Suppressor macrophage treated with lipopolysaccharide for 4 hours (primary cell): ENCODE data around the gene TEKT1.
"Not testable (repeated sequence)": the region's sequence is repeated elsewhere in the genome, so short reads cannot be mapped to it uniquely, and the experiment has no call there.

Experiments used
- DNase-seq: peaks from one replicate; pipeline ENCODE4 v3.0.0-alpha.2; 2020

Gene TEKT1

DNA sequence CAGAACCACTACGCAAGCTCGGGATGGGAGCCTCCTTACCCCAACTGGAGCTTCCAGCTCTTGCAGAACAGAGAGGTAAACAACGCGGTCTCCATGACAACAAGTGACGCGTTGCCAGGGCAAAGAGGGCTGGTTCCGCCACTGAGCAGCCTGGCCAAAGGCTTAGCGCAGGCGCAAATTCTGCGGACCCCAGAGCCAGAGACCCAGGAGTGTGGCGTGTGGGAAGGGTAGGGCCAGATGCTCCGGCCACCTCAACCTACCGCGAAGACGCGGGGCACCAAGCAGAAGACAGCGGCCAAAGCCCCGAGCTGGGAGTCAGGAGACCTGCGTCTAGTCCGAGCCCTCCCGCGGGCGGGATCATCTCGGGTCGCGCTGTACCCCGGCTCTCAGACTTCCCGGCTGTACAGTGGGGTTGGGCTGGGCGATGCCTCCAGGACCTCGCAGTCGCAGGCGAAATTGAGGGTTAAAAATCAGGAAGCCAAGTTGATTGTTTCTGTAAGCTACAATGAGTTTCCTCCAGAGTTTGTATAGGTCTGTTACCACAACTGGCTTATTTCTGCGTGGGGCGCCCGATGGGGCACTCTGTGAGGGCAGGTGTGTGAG lies at the start of gene TEKT1:
TEKT1 (minus strand) TSS at position 69 of the 603 bp plus-strand sequence. CDS start 1,353 bp downstream, outside the sequence.
- DNase-seq = peak; percentile 78

DNA sequence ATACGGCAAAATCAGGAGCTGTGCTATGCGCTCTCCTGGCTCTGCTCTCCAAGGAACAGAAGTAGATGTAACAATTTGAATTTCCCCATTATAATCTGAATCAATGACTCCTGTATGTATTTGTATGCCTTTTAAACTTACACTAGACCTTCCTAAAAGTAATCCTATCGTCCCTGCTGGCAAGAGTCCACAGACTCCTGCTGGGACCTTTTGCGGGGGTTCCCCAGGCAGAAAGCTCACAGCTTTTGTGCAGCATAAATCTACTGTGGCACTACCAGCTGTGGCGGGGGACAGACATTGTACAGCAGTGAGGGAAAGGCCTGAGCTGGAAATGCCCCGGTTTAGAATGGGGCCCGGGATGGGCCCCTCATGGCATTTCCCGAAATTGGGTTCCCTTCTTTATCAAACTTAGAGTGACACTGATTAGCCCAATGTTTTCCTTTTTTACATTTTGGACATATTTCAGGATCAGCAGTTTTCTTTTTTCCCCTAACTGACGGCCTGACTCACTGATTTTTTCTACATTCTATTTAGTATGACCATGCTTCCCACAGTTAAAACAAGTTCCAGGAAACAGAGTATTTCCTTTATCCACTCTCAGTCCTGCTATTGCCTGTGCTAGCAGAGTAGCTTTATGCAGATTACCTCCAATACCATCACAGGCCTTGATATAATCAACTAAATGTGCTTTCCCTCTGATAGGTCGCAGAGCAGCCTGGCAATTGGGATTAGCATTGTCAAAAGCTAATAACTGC lies 47.9 kb upstream of the TEKT1 start:
- not testable (repeated sequence) for DNase-seq

DNA sequence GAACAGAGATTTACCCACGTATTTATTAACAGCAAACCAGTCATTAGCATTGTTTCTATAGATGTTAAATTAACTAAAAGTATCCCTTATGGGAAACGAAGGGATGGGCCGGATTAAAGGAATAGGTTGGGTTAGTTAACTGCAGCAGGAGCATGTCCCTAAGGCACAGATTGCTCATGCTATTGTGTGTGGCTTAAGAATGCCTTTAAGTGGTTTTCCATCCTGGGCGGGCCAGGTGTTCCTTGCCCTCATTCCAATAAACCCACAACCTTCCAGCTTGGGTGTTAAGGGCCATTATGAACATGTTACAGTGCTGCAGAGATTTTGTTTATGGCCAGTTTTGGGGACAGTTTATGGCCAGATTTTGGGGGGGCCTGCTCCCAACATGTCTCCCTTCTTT lies 43.7 kb upstream of the TEKT1 start:
- not testable (repeated sequence) for DNase-seq

DNA sequence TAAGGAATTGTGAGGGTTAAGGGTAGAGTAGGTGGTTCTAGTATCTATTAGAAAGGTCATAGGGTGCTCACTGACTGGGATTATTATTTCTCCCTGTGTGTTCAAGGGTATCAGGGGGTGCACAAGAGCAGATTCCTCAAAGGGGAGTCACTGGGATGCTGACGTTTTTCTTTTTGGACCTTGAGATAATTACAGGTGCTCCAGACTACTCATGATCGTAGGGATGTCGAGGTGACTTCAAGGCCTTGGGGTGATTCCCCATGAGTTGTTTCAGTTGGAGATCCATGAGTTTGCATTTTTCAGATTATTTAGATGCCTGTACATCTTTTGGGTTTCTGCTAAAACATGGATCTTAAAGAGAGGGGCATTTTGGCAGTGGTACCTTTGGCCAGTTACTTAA lies 41.4 kb upstream of the TEKT1 start:
- no peak for DNase-seq

DNA sequence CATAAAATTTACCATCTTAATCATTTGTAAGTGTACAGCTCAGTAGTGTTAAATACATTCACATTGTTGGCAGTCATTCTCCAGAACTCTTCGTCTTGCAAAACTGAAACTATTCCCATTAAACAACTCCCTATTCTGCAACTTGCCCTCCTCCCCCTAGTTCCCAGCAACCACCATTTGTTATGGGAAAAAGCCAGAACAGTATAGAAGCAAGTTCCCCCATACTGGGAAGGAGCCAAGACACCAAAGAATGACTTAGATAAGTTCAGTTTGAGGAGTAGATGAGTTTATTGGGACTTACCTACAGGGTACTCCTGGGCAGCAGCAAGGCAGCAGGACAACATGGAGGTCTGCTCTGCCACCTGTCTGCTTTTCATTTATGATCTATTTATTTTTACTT lies 39.3 kb upstream of the TEKT1 start:
- DNase-seq = no peak

DNA sequence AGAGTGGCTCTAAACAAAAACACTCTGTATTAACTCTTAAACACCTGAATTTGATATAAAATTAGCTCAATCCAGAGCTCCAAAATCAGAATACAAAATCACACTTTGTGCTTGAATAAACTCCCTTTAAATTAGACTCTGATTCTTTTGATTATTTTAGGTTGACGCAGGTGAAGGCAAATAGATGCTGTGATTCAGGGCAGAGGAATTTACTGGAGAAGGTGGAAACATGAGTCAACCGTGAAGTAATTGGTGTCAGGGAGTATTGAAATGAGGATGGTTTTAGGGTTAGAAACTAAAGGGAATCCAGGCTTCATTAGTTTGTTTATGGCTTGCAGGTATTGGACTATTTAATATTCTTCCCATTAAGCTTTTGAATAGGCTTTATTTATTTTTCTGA lies 37.1 kb upstream of the TEKT1 start:
- DNase-seq = no peak

DNA sequence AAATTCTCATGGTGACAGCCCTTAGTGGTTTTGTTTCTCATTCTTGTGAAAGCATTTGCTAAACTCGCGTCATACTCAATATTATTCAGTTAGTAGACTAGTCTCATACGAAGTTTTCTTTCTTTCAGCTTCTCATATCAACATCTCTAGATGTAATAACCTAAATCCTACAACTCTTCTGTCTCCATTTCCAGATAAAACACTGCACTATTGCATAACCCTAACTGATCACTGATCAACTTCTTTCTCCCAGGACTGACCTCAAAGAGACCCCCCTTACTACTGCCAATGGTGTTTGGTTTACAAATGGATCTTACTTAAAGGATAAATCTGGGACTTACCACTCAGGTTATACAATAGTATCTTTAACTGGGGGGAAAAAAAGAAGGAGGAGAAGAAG lies 36.3 kb upstream of the TEKT1 start:
- DNase-seq = no peak

DNA sequence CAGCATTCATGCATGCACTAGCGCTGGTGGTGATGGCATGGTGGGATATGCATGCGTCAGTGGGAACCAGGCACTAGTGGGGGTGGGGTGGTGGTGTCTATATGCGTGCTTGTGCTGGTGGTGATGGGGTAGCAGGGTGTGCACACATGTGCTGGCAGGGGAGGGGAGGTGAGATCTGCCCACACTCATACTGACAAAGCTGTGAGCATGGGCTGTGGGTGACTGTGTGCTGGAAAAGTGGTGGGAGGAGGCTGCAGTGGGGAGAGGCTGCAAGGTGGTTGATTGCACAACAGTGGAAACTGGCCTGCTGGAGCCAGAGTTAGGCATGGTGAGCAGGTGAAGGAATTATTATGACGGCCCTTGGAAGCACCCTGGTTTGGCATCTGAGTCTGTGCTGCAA lies 31.3 kb upstream of the TEKT1 start:
- DNase-seq = no peak

DNA sequence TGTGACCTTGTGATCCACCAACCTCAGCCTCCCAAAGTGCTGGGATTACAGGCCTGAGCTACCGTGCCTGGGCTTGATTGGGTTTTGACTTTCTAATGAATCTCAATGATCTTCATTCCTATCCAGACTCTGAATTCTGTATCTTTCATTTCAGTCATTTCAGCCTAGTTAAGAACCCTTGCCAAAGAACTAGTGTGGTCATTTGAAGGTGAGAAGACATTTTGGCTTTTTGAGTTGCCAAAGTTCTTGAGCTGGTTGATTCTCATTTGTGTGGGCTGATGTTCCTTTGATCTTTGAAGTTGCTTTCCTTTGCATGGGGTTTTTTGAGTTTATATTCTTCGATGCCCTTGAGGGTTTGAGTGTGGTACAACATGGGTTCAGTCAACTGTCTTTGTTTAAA lies 30.6 kb upstream of the TEKT1 start:
- DNase-seq = no peak

DNA sequence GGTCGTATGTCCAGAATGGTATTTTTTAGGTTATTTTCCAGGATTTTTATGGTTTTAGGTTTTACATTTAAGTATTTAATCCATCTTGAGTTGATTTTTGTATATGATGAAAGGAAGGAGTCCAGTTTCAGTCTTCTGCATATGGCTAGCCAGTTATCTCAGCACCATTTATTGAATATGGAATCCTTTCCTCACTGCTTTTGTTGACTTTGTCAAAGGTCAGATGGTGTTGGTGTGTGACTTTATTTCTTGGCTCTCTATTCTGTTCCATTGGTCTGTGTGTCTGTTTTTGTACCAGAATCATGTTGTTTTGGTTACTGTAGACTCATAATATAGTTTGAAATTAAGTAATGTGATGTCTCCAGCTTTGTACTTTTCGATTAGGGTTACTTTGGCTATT lies 26.4 kb upstream of the TEKT1 start:
- DNase-seq = no peak

DNA sequence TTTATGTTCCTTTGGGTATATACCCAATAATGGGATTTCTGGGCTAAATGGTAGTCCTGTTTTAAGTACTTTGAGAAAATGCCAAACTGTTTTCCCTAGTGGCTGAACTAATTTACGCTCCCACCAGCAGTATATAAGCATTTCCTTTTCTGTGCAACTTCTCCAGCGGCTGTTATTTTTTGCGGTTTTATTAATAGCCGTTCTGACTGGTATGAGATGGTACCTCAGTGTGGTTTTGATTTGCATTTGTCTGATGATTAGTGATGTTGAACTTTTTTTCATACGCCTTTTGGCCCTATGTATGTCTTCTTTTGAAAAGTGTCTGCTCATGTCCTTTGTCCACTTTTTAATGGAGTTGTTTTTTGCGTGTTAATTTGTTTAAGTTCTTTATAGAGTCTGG lies 25.8 kb upstream of the TEKT1 start:
- DNase-seq = no peak

DNA sequence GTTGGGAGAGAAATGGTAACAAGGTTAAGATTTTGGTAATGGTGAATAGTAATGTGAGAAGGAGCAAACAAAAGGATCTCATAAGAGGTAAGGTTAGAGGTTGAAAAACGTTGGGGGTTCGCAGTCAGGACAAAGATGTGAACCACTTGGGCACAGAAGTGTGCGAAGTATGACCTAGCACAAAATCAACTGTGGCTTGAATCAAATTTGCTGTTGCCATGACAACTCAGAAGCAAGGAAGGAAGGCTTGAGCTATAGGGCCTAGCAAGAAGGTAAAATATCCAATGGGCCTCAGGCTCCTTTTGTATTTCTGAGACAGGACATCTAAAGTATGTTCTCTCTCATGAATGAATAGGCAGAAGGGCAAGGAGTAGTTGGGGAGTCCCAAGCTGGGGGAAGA lies 24.5 kb upstream of the TEKT1 start:
- no peak for DNase-seq

DNA sequence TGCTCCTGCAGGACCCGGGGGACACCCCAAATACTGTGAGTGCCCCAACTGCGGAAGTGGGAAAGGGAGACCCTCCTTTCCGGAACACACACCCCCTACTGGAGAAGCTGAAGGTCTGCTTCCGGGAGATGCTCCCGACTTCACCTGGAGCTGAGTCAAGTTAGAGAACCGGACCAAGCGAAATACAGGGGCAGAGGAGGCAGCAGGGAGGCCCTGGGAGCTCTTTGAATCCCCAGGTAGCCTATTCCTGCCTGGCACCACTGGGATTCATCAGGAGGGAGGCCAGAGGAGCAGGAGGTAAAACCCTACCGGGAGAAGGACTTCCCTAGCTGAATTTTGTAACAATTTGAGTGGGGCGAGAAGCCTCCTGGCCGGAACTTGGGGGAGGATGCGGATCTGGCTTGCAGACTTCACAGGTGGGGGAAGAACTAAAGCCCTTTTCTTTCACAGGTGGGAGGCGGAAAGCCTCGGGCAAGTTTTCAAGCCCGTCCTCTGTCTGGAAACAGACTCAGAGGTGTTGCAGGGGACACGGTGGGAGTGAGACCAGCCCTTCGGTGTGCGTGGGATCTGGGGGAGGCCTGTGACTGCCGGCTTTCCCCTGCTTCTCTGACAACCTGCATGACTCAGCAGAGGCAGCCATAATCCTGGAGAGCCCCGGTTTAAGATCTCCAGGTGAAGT lies 22.4 kb upstream of the TEKT1 start:
- no peak for DNase-seq

DNA sequence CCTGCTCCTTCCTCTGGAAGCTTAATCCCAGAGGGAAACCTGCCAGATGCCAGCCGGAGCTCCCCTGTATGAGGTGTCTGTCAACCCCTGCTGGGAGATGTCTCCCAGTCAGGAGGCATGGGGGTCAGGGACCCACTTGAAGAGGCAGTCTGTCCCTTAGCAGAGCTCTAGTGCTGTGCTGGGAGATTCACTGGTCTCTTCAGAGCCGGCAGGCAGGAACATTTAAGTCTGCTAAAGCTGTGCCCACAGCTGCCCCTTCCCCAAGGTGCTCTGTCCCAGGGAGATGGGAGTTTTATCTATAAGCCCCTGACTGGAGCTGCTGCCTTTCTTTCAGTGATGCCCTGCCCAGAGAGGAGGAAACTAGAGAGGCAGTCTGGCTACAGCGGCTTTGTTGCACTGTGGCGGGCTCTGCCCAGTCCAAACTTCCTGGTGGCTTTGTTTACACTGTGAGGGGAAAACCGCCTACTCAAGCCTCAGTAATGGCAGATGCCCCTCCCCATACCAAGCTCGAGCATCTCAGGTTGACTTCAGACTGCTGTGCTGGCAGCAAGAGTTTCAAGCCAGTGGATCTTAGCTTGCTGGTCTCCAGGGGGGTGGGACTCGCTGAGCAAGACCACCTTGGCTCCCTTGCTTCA lies 17.1 kb upstream of the TEKT1 start:
- DNase-seq = not testable (repeated sequence)

DNA sequence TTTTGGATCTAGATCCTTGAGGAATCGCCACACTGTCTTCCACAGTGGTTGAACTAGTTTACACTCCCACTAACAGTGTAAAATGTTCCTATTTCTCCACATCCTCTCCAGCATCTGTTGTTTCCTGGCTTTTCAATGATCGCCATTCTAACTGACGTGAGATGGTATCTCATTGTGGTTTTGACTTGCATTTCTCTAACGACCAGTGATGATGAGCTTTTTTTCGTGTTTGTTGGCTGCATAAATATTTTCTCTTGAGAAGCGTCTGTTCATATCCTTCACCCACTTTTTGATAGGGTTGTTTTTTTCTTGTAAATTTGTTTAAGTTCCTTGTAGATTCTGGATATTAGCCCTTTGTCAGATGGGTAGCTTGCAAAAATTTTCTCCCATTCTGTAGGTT lies 14.6 kb upstream of the TEKT1 start:
- DNase-seq = not testable (repeated sequence)

DNA sequence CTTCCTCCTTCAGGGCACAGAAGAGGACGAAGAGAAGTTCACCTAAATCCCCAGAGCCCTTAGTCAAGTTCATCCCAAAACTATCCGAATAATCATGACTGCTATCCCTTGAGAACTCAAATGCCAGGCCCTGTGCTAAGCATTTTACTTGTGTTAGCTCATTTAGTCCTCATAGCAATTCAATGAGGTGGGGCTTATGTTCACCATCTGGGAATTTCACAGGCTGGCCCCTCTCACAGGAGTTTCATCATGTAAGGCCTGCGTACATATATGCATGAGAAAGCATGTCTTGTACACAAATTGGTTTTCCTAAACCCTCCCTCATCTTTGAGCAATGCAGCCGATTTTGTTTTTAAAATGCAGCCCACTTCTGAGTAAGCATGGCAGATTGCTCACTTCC lies 12.9 kb upstream of the TEKT1 start:
- DNase-seq = not testable (repeated sequence)

DNA sequence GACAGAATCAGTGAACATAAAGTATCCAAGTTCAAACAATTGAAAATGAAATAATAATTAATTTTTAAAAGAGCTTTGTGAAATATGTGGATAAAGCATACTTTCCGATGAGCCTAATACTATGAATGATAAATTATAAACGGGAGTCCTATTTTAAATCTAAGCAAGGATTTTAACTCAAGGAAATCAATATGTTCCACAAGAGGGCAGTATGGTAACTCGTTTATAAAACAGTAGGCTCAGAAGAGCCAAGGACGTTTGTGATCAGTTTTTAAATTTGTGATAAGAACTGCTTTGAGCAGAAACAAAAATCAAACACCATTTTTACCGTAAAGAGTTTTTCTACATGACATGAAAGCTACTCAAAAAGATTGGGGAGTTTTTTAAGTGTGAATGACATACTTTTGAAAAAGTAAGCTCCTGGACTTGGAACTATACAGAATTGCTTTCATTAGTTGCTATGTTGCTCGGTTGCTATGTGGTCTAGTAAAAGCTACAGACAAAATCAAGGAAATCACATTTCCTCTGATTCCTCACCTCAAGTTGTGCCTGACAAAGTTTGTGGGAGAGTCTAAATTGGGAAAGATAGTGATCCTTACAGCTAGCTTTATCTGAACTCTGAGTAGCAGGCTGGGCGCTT lies 11.8 kb upstream of the TEKT1 start:
- DNase-seq = peak; percentile 76

DNA sequence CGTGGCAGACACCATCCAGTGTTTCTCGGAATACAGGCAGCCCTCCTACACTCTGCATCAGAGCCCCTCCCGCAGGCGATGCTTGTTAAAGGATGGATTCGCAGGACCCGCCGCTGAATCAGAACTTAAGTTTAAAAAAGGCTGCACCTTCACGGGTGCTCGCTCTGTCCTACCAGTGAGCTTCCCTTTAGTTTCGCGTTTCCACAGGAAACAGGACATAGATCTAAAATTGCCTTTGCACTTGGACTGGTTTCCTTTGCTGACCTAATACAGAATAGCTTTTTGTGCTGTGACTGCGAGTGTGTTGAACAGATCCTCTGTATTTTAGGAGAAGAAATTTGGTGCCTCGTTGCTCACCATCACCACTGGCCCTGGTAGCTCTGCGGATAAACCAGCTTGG lies 10.2 kb upstream of the TEKT1 start:
- DNase-seq = not testable (repeated sequence)

DNA sequence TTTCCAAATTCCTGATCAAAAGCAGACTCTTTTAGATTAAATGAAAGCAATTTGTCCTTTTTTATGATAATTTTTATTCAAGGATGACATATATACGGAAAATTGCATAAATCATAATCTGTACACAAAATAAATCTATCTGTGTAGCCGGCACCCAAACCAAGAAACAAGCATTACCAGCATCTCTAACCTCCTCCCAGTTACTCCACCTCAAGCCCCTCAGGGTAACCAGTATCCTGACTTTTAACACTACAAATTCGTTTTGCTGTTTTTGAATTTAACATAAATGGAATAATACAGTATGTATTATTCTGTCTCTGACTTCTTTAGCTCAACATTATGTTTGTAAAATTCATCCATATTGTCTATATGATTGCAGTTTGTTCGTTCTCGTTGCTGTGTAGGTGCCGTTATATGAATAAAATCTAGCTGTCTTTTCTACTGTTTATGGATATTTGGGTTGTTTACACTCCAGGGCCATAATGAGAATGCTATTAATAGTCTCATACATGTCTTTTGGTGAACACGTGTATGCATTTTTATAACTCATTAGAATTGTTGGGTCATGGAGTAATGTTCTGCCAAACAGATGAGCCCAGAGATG lies 1.0 kb downstream of the TEKT1 start:
- DNase-seq = no peak

DNA sequence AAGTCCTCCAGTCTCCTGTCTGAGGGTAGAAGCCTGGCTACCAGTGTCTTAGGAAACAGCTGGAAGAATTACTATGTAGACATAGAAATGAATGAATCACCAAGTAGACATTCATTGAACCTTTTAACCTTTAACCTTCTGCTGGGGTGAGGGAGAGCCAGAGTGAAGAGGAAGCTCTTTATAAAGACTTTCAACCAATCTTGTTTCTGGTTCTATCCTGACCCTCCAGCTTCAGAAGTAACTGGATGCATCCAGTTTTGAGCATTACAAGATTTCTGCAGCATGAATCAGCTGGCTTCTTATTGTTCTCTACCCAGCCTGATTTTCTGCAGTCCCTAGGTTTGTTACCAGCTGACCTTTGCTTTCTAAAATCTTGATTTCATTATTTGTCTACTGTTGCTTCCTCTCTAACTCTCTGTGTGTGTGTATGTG lies 8.5 kb downstream of the TEKT1 start:
- peak; percentile 14 for DNase-seq

DNA sequence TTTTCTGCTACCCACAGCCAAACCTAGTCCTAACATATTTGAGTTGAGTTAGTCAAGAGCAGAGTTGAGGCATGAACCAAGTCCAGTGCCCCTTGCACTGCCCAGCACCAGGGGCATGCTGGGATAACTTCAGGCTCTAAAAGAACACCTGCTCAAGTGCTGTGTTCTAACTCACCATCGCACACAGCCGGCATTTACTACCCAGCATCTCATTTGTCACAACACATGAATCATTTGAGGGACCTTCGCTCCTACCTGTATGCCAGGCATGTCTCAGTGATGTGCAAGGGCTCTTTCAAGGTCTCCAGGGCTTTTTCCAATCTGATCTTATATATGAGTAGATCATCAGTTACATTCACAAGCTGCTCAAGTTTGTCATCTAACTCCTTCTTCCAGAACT lies 12.6 kb downstream of the TEKT1 start:
- no peak for DNase-seq

DNA sequence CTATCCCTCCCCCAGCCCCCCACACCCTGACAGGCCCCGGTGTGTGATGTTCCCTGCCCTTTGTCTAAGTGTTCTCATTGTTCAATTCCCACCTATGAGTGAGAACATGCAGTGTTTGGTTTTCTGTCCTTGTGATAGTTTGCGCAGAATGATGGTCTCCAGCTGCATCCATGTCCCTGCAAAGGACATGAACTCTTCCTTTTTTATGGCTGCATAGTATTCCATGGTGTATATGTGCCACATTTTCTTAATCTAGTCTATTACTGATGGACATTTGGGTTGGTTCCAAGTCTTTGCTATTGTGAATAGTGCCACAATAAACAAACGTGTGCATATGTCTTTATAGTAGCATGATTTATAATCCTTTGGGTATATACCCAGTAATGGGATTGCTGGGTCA lies 15.2 kb downstream of the TEKT1 start:
- not testable (repeated sequence) for DNase-seq

DNA sequence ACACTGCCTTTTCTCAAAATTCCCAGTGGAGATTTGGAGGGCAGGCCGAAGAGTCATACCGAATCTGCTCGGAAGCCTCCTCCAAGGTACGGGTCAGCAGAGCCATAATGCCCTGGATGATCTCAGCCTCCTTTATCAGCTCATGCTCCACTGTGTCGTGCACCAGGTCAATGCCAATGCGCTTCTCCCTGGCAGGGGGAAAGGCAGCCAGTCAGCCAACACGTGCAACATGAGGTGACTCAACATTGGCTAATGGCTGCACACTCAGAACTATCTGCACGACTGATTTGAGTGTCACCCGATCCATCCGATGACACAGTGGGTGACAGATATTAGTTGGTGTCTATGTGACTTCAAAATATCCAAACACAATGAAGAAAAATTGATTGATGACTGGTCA lies 15.8 kb downstream of the TEKT1 start:
- DNase-seq = no peak
